CD14-positive monocyte (primary cell): ENCODE data around the gene TAS2R19. TPM values are rescaled to one million over a fixed set of nuclear protein-coding genes. Genes with fewer than 3 reads are reported as not detected.

Experiments
- DNase-seq, 3 donors: peaks; one replicate each; pipeline ENCODE4 v3.0.0-alpha.2; 2011 to 2022
- H2AFZ ChIP-seq: 2 replicates; pipeline ENCODE4 v1.6.0; 2012; ENCODE audit warnings: mild to moderate bottlenecking, low read depth, low read length, inconsistent platforms; ENCODE audit not compliant: insufficient read depth, poor library complexity, severe bottlenecking
- H3K27ac ChIP-seq, 2 donors: 1 replicate in 1 of 2; 2 replicates in 1 of 2; pipeline ENCODE4 v1.5.1; 2012 to 2013; ENCODE audit warnings: low read length in 2 of 2, control low read depth in 1 of 2, inconsistent platforms in 1 of 2, low read depth in 1 of 2, mild to moderate bottlenecking in 1 of 2
- H3K27me3 ChIP-seq, 2 donors: one replicate each; pipeline versions ENCODE4 v1.6.0 to v1.6.1; 2011 to 2013; ENCODE audit warnings: low read length in 2 of 2; ENCODE audit not compliant: control insufficient read depth in 2 of 2, insufficient read depth in 2 of 2
- H3K36me3 ChIP-seq, 2 donors: replicated peaks in 1 of 2; 1 replicate in 1 of 2; 2 replicates in 1 of 2; pipeline versions ENCODE4 v1.5.1 to v1.6.1; 2012 to 2013; ENCODE audit warnings: low read length in 2 of 2, control low read depth in 1 of 2, inconsistent platforms in 1 of 2, mild to moderate bottlenecking in 1 of 2; ENCODE audit not compliant: insufficient read depth in 2 of 2, control insufficient read depth in 1 of 2
- H3K4me1 ChIP-seq, 2 donors: 1 replicate in 1 of 2; 2 replicates in 1 of 2; pipeline versions ENCODE4 v1.5.1 to v1.6.1; 2012 to 2013; ENCODE audit warnings: low read length in 2 of 2, control low read depth in 1 of 2, inconsistent platforms in 1 of 2, mild to moderate bottlenecking in 1 of 2, moderate library complexity in 1 of 2; ENCODE audit not compliant: insufficient read depth in 2 of 2, control insufficient read depth in 1 of 2
- H3K4me2 ChIP-seq: replicated peaks from 2 replicates; pipeline ENCODE3; 2012; ENCODE audit warnings: low read length, moderate library complexity, mild to moderate bottlenecking; ENCODE audit not compliant: poor library complexity, severe bottlenecking; ENCODE audit errors: extremely low read depth
- H3K4me3 ChIP-seq, 3 experiments: fragments of 200-600 bp in 1 of 3; sonication (generic) in 1 of 3; replicated peaks in 1 of 3; 1 replicate in 2 of 3; 2 replicates in 1 of 3; pipeline ENCODE4 v1.5.1; 2011 to 2013; ENCODE audit warnings: low read length in 3 of 3, mild to moderate bottlenecking in 3 of 3, control low read depth in 2 of 3, low read depth in 2 of 3, inconsistent platforms in 1 of 3, moderate library complexity in 1 of 3
- H3K79me2 ChIP-seq: 2 replicates; pipeline ENCODE4 v1.6.0; 2012; ENCODE audit warnings: mild to moderate bottlenecking, control low read depth, inconsistent platforms, low read length, moderate library complexity; ENCODE audit not compliant: insufficient read depth
- H3K9ac ChIP-seq: 2 replicates; pipeline ENCODE4 v1.6.0; 2017; ENCODE audit warnings: low read length, mild to moderate bottlenecking; ENCODE audit not compliant: insufficient read depth, poor library complexity, severe bottlenecking
- H3K9me3 ChIP-seq, 2 donors: replicated peaks in 1 of 2; 1 replicate in 1 of 2; 2 replicates in 1 of 2; pipeline versions ENCODE4 v1.5.1 to v1.6.1; 2012 to 2013; ENCODE audit warnings: low read length in 2 of 2, control low read depth in 1 of 2; ENCODE audit not compliant: control insufficient read depth in 1 of 2, insufficient read depth in 1 of 2
- H4K20me1 ChIP-seq: 2 replicates; pipeline ENCODE4 v1.6.0; 2012; ENCODE audit warnings: mild to moderate bottlenecking, low read length, control low read depth, moderate library complexity; ENCODE audit not compliant: insufficient read depth
- H3K27ac Mint-ChIP-seq, 7 donors: one replicate each; pipeline ENCODE4 v1.8.0; 2020; ENCODE audit warnings: mild to moderate bottlenecking in 7 of 7, mixed read lengths in 7 of 7, moderate library complexity in 6 of 7, inconsistent platforms in 2 of 7
- H3K27me3 Mint-ChIP-seq, 3 donors: one replicate each; pipeline ENCODE4 v1.8.0; 2021 to 2022; ENCODE audit warnings: low read depth in 3 of 3, mild to moderate bottlenecking in 3 of 3, mixed read lengths in 3 of 3, moderate library complexity in 3 of 3, inconsistent platforms in 1 of 3
- H3K36me3 Mint-ChIP-seq, 2 donors: one replicate each; pipeline ENCODE4 v1.8.0; 2020; ENCODE audit warnings: mixed read lengths in 2 of 2, inconsistent platforms in 1 of 2, mild to moderate bottlenecking in 1 of 2
- H3K4me1 Mint-ChIP-seq: one replicate; pipeline ENCODE4 v1.8.0; 2020; ENCODE audit warnings: mild to moderate bottlenecking, mixed read lengths
- H3K4me3 Mint-ChIP-seq, 2 donors: one replicate each; pipeline ENCODE4 v1.8.0; 2020; ENCODE audit warnings: mild to moderate bottlenecking in 2 of 2, mixed read lengths in 2 of 2, moderate library complexity in 1 of 2
- H3K9me3 Mint-ChIP-seq, 7 donors: one replicate each; pipeline ENCODE4 v1.8.0; 2020 to 2022; ENCODE audit warnings: mixed read lengths in 7 of 7, mild to moderate bottlenecking in 6 of 7, moderate library complexity in 6 of 7, inconsistent platforms in 2 of 7
- WGBS: methylation state at CpG from one replicate; pipeline ENCODE4 v1.1.5; 2013; ENCODE audit warnings: missing lambda C conversion rate; ENCODE audit not compliant: insufficient coverage; 5-methylcytosine and 5-hydroxymethylcytosine counted together
- intact Hi-C, 2 donors: fragments of 100-400 bp; cut with micrococcal nuclease; formaldehyde crosslinking; loops; one replicate each; pipeline versions ENCODE4 v1.15.0 to v1.15.1; 2023
- polyA plus RNA-seq, 3 donors: library from polyadenylated mRNA; depleted of rRNA in 1 of 3; unstranded in 2 of 3; stranded (reverse) in 1 of 3; fragments of 300-500 nt in 2 of 3; fragments of >200 nt in 1 of 3; fragmentation: Illumina TruSeq in 2 of 3; gene quantifications; 1 replicate in 2 of 3; 2 replicates in 1 of 3; pipeline ENCODE4 v1.2.3, GENCODE V29; 2012 to 2021
- TF ChIP-seq, protein P1 (sequence below): fragments of 200-600 bp; IDR thresholded peaks from one replicate; pipeline ENCODE4 v1.8.0; 2022; ENCODE audit warnings: antibody characterized with exemption, mild to moderate bottlenecking

Gene TAS2R19
- polyA plus RNA-seq, 3 donors, result 0.29 TPM; not detected in 2

GRCh38 chr12:11059784-11060183 is 37.4 kb upstream of the TAS2R19 start:
- intact Hi-C loops, result no loop called here
- no peaks in the 10 kb centered on the region for H4K20me1 ChIP-seq
- H3K4me3 ChIP-seq, result no peak overlapping the region
- Mint-ChIP-seq H3K4me3 (no peak overlapping the region), H3K4me1 (no peaks in the 10 kb centered on the region), H3K27ac (no peak overlapping the region), H3K9me3 (peaks cover 0 to 9% (median 5%) of the 10 kb centered on the region in 7 donors), H3K27me3 (no peaks in the 10 kb centered on the region), H3K36me3 (peaks cover 1 to 8% of the 10 kb centered on the region in 2 donors)
- H3K27me3 ChIP-seq, result no peaks in the 10 kb centered on the region
- no peak for DNase-seq
- no peaks in the 10 kb centered on the region for H3K4me1 ChIP-seq
- no peak overlapping the region for H3K4me2 ChIP-seq
- H3K9ac ChIP-seq, result no peak overlapping the region
- H3K36me3 ChIP-seq, result no peaks in the 10 kb centered on the region
- no peak overlapping the region for H2AFZ ChIP-seq
- H3K27ac ChIP-seq, result no peak overlapping the region
- TF ChIP-seq, protein P1, sequence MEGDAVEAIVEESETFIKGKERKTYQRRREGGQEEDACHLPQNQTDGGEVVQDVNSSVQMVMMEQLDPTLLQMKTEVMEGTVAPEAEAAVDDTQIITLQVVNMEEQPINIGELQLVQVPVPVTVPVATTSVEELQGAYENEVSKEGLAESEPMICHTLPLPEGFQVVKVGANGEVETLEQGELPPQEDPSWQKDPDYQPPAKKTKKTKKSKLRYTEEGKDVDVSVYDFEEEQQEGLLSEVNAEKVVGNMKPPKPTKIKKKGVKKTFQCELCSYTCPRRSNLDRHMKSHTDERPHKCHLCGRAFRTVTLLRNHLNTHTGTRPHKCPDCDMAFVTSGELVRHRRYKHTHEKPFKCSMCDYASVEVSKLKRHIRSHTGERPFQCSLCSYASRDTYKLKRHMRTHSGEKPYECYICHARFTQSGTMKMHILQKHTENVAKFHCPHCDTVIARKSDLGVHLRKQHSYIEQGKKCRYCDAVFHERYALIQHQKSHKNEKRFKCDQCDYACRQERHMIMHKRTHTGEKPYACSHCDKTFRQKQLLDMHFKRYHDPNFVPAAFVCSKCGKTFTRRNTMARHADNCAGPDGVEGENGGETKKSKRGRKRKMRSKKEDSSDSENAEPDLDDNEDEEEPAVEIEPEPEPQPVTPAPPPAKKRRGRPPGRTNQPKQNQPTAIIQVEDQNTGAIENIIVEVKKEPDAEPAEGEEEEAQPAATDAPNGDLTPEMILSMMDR, result no peak
- no peaks in the 10 kb centered on the region for H3K79me2 ChIP-seq
- no peaks in the 10 kb centered on the region for H3K9me3 ChIP-seq

- Mint-ChIP-seq H3K36me3 (peaks cover 1 to 8% of the 10 kb centered on the region in 2 donors), H3K4me1 (no peaks in the 10 kb centered on the region), H3K9me3 (peaks cover 0 to 9% (median 5%) of the 10 kb centered on the region in 7 donors), H3K27ac (peak overlapping the region in 1 of 7 donors; percentile 50), H3K27me3 (no peaks in the 10 kb centered on the region), H3K4me3 (no peak overlapping the region)
- no peaks in the 10 kb centered on the region for H4K20me1 ChIP-seq
- no peak for DNase-seq
- H2AFZ ChIP-seq, result no peak overlapping the region
- H3K4me2 ChIP-seq, result no peak overlapping the region
- H3K9me3 ChIP-seq, result no peaks in the 10 kb centered on the region
- no peaks in the 10 kb centered on the region for H3K27me3 ChIP-seq
- no peak overlapping the region for H3K27ac ChIP-seq
- H3K9ac ChIP-seq, result no peak overlapping the region
- H3K4me1 ChIP-seq, result no peaks in the 10 kb centered on the region
- TF ChIP-seq, protein P1, result no peak
- H3K79me2 ChIP-seq, result no peaks in the 10 kb centered on the region
- no peak overlapping the region for H3K4me3 ChIP-seq
- 93% methylated on average over 3 of the region's 3 CpGs for WGBS
- H3K36me3 ChIP-seq, result no peaks in the 10 kb centered on the region
- intact Hi-C loops, result no loop called here
These were observed 36.6 kb upstream of the TAS2R19 start for GRCh38 chr12:11059041-11059440.
